DOHH2 (cell line): ENCODE measurements around the gene COPE.

Source experiments
- H3F3A ChIP-seq: fragments of 200-600 bp; sonication (generic), shearing (Covaris generic); 2 replicates; pipeline ENCODE4 v1.6.0; 2016; ENCODE audit warnings: antibody characterized with exemption, mild to moderate bottlenecking; ENCODE audit not compliant: control insufficient read depth, insufficient read depth
- H3K27ac ChIP-seq: fragments of 200-600 bp; sonication (generic); 2 replicates; pipeline ENCODE4 v1.5.1; 2014; ENCODE audit warnings: low read depth, mild to moderate bottlenecking, low read length, moderate library complexity
- H3K27me3 ChIP-seq: fragments of 200-600 bp; sonication (generic); 2 replicates; pipeline ENCODE4 v1.6.1; 2014; ENCODE audit warnings: mild to moderate bottlenecking, low read length, mixed read lengths; ENCODE audit not compliant: control insufficient read depth
- H3K36me3 ChIP-seq: fragments of 200-600 bp; sonication (generic); 2 replicates; pipeline ENCODE4 v1.6.1; 2014; ENCODE audit warnings: mild to moderate bottlenecking, low read length, moderate library complexity, mixed read lengths; ENCODE audit not compliant: control insufficient read depth
- H3K4me1 ChIP-seq: fragments of 200-600 bp; sonication (generic); 2 replicates; pipeline ENCODE4 v1.6.1; 2014; ENCODE audit warnings: mild to moderate bottlenecking, low read length, mixed read lengths; ENCODE audit not compliant: control insufficient read depth
- H3K4me2 ChIP-seq: fragments of 200-600 bp; sonication (generic); 2 replicates; pipeline ENCODE4 v1.6.0; 2014; ENCODE audit warnings: mild to moderate bottlenecking, low read length, moderate library complexity
- H3K4me3 ChIP-seq: fragments of 200-600 bp; sonication (generic); 2 replicates; pipeline ENCODE4 v1.5.1; 2014; ENCODE audit warnings: mild to moderate bottlenecking, low read length, mixed read lengths
- H3K79me2 ChIP-seq: fragments of 200-600 bp; sonication (generic); 2 replicates; pipeline ENCODE4 v1.6.1; 2014; ENCODE audit warnings: mild to moderate bottlenecking, low read length, mixed read lengths; ENCODE audit not compliant: control insufficient read depth
- H3K9me2 ChIP-seq: fragments of 200-600 bp; sonication (generic); replicated peaks from 2 replicates; pipeline ENCODE4 v1.6.1; 2014; ENCODE audit warnings: mild to moderate bottlenecking, low read length, mixed read lengths; ENCODE audit not compliant: control insufficient read depth
- H3K9me3 ChIP-seq: fragments of 200-600 bp; sonication (generic); 2 replicates; pipeline ENCODE4 v1.6.1; 2014; ENCODE audit warnings: antibody characterized with exemption, low read length, mixed read lengths; ENCODE audit not compliant: control insufficient read depth, insufficient read depth
- H4K20me1 ChIP-seq: fragments of 200-600 bp; sonication (generic); 2 replicates; pipeline ENCODE4 v1.6.0; 2014; ENCODE audit warnings: low read depth, mild to moderate bottlenecking, antibody characterized with exemption, low read length, moderate library complexity; ENCODE audit not compliant: control insufficient read depth, insufficient read depth
- EZH2phosphoT487 ChIP-seq: fragments of 200-600 bp; sonication (generic); IDR thresholded peaks from 2 replicates; pipeline ENCODE4 v1.6.1; 2017; ENCODE audit warnings: borderline replicate concordance, mild to moderate bottlenecking, antibody characterized with exemption, low read length, moderate library complexity, mixed read lengths
- TF ChIP-seq, protein P1 (sequence below): fragments of 200-600 bp; sonication (generic); IDR thresholded peaks from one replicate; pipeline ENCODE4 v1.5.1; 2014; ENCODE audit warnings: antibody characterized with exemption, mild to moderate bottlenecking, low read depth, low read length; ENCODE audit not compliant: poor library complexity, severe bottlenecking

COPE gene

DNA sequence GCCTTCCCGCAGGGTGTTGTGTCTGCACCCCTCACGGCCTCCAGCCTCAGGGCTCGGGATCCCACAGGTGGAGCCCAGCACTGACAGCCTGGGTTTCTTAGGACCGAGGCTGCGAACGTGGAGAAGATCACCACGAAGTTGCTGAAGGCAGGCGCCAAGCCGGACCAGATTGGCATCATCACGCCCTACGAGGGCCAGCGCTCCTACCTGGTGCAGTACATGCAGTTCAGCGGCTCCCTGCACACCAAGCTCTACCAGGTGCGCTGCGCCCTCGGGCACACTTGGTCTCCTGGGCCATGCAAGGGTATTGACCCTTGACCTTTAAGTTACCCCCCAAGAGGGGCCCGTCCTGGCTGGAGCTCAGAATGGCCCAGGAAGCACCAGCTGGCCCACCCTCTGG is 58.5 kb downstream of the COPE start:
- Histone ChIP-seq H4K20me1 (0 out of 2 replicates have a peak, but pooled peaks cover 3% of the 10 kb centered on the region), H3K4me2 (no peak overlapping the region), H3K27me3 (no peaks in the 10 kb centered on the region), H3K27ac (no peak overlapping the region), H3K4me3 (no peak overlapping the region), H3K9me3 (no peaks in the 10 kb centered on the region), H3K79me2 (peaks cover 12% of the 10 kb centered on the region), H3F3A (0 out of 2 replicates have a peak, but pooled peaks cover under 1% of the 10 kb centered on the region), H3K9me2 (no peaks in the 10 kb centered on the region), H3K4me1 (no peaks in the 10 kb centered on the region), H3K36me3 (peaks cover 96% of the 10 kb centered on the region)
- no peak for TF ChIP-seq EZH2phosphoT487
- TF ChIP-seq, protein P1, sequence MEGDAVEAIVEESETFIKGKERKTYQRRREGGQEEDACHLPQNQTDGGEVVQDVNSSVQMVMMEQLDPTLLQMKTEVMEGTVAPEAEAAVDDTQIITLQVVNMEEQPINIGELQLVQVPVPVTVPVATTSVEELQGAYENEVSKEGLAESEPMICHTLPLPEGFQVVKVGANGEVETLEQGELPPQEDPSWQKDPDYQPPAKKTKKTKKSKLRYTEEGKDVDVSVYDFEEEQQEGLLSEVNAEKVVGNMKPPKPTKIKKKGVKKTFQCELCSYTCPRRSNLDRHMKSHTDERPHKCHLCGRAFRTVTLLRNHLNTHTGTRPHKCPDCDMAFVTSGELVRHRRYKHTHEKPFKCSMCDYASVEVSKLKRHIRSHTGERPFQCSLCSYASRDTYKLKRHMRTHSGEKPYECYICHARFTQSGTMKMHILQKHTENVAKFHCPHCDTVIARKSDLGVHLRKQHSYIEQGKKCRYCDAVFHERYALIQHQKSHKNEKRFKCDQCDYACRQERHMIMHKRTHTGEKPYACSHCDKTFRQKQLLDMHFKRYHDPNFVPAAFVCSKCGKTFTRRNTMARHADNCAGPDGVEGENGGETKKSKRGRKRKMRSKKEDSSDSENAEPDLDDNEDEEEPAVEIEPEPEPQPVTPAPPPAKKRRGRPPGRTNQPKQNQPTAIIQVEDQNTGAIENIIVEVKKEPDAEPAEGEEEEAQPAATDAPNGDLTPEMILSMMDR = no peak

DNA sequence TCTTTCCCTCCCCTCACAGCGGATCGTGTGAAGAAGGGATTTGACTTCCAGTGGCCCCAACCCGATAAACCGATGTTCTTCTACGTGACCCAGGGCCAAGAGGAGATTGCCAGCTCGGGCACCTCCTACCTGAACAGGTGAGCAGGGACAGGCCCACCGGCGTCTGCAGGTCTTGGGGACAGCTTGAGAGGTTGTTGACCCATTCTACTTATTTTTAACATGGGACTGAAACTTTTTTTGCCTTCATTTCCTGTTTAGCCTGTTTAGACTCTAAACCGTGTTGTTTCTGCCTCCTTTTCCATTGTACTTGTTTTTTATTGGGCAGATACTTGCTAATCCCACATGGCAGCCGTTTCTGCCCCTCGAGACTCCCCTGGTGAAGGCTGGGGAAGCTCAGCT is 58.9 kb downstream of the COPE start:
- no peaks in the 10 kb centered on the region for H3K9me3 ChIP-seq
- TF ChIP-seq, protein P1 = no peak
- TF ChIP-seq EZH2phosphoT487 = no peak
- H3K27ac ChIP-seq = no peak overlapping the region
- H3K79me2 ChIP-seq = peaks cover 13% of the 10 kb centered on the region
- no peaks in the 10 kb centered on the region for H3K27me3 ChIP-seq
- H3K36me3 ChIP-seq = peaks cover 96% of the 10 kb centered on the region
- no peak overlapping the region for H3K4me3 ChIP-seq
- no peaks in the 10 kb centered on the region for H3K4me1 ChIP-seq
- H4K20me1 ChIP-seq = 0 out of 2 replicates have a peak, but pooled peaks cover 3% of the 10 kb centered on the region
- no peaks in the 10 kb centered on the region for H3K9me2 ChIP-seq
- H3F3A ChIP-seq = no peaks in the 10 kb centered on the region
- no peak overlapping the region for H3K4me2 ChIP-seq

DNA sequence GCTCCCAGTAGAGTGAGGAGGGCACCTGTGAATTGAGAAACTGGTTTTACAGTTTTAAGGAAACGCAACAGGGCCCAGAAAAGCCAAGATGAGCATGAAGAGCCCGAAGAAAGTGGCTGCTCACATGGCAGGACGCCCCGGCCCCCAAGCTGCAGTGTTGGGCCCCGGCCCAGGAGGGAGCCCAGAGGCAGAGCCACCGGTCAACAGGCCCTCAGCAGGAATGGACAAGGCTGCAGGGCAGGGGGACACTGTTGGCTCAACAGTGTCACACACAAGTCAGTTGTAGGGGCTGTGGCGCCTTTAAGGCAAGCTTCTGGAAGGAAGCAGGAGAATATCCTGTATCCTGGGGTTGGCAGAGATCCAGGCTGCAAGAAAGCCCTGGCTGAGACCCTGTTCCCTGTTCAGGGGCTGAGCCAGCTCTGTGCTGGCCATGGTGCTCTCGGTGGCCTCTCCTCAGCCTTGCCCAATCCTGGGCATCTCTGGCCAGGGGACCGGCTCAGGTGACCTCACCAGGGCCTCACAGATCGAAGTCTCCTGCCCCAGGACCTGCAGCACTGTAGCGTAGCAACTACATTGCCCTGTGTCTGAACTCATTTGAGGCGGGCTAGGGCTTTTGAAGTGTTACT is 59.4 kb downstream of the COPE start:
- no peaks in the 10 kb centered on the region for H3K27me3 ChIP-seq
- H3K4me1 ChIP-seq = no peaks in the 10 kb centered on the region
- H3K4me2 ChIP-seq = no peak overlapping the region
- peaks cover 96% of the 10 kb centered on the region for H3K36me3 ChIP-seq
- H3K9me2 ChIP-seq = no peaks in the 10 kb centered on the region
- peaks cover 15% of the 10 kb centered on the region for H3K79me2 ChIP-seq
- H3K9me3 ChIP-seq = no peaks in the 10 kb centered on the region
- H4K20me1 ChIP-seq = 0 out of 2 replicates have a peak, but pooled peaks cover 3% of the 10 kb centered on the region
- no peaks in the 10 kb centered on the region for H3F3A ChIP-seq
- no peak overlapping the region for H3K4me3 ChIP-seq
- H3K27ac ChIP-seq = no peak overlapping the region
- TF ChIP-seq, protein P1 = no peak
- TF ChIP-seq EZH2phosphoT487 = no peak
